NCI-H2107 (cell line): ENCODE results near the gene SPAG5.
"Not testable (repeated sequence)": the region's sequence is repeated elsewhere in the genome, so short reads cannot be mapped to it uniquely, and the experiment has no call there.

ENCODE experiments used
- DNase-seq: peaks from one replicate; lab custom pipeline; 2025; lab: John Stamatoyannopoulos, UW

Gene SPAG5

DNA sequence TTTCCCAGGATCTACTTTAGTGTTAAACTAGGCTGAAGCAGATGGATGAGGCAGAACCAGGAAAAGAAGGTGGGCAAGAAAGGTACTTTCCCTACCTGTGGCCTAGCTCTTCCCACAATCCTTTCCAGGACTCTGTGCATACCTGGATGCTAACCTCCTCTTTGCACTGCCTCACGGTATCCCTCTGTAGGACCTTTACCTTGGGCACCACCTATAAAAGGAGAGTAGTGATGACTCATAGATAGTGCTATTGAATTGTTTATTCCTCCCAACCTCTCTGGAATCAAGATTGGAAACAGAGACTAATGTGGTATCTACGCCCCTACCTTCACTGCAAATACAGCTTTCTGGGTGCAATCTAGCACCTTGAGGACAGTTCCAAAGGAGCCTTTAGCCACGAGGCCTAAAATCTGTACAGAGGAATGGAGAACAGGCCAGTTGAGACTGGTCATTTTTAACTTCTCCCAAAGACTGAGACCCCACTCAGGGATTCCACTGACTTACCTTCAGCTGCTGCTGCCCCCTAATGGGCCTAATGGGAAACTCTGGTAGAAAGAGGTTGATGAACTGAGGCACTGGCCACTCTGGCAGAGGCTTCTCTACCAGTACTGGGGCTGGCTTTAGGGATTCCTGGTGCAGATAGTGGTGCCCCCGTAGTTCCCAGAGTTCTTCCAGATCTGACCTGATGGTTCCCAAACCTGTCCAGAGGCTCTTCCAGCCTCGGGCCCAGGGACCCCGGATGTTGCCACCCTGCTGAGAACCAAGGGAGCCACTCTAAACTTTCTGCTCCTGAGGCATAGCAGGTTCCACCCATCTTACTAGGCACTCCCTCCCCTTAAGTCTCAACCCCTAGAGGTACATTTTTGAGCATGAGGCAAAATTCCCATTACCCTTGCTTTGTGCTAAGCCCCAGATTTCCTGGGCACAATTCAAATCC lies 14.4 kb upstream of the SPAG5 start:
- DNase-seq = no peak

GRCh38 chr17:28612531-28612930 lies 13.7 kb upstream of the SPAG5 start:
- no peak for DNase-seq

DNA sequence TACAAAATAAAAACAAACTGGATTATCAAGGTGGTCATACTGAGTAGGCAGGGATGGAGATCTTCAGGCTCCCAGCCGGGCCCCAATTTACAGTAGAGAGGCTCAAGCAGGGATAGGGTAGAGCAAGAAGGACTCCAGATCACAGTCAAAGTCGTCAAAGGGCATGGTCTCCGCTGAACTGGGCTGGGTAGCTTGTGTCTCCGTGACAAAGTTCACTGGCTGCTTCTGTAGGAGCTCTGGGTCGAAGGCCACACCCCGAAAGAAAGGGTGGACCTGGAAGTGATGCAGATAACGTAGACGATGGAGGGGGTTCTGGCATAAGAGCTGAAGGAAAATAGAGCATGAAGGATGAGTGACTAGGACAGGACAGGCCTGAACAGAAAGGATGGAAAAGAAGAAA lies 11.6 kb upstream of the SPAG5 start:
- DNase-seq = no peak

DNA sequence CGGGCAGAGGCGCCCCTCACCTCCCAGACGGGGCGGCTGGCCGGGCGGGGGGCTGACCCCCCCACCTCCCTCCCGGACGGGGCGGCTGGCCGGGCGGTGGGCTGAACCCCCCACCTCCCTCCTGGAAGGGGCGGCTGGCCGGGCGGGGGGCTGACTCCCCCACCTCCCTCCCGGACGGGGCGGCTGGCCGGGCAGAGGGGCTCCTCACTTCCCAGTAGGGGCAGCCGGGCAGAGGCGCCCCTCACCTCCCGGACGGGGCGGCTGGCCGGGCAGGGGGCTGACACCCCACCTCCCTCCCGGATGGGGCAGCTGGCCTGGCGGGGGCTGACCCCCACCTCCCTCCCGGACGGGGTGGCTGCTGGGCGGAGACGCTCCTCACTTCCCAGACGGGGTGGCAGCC lies 5.2 kb upstream of the SPAG5 start:
- DNase-seq = not testable (repeated sequence)

- peak; percentile 40 for DNase-seq
Observed at GRCh38 chr17:28599311-28600184, 723 bp upstream of the SPAG5 start.

DNA sequence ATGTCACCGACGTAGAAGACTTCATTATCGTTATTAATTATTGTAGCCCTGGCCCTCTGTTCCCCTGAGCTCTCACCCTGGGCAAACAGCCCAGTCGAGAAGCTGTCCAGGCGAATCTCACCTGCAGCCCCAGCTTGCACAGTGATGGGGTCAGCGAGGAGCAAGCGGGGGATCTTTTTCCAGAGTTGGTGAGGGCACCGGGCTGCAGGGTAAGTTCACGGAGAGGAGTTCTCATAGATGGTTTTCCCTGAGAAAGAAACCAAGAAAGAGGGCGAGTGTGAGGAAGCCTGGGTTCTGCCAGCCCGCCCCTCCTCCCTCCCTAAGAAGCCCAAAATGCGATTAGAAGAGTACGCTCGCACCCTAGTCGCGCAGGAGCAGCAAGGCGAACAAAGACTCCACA lies 436 bp downstream of the SPAG5 start:
- no peak for DNase-seq

DNA sequence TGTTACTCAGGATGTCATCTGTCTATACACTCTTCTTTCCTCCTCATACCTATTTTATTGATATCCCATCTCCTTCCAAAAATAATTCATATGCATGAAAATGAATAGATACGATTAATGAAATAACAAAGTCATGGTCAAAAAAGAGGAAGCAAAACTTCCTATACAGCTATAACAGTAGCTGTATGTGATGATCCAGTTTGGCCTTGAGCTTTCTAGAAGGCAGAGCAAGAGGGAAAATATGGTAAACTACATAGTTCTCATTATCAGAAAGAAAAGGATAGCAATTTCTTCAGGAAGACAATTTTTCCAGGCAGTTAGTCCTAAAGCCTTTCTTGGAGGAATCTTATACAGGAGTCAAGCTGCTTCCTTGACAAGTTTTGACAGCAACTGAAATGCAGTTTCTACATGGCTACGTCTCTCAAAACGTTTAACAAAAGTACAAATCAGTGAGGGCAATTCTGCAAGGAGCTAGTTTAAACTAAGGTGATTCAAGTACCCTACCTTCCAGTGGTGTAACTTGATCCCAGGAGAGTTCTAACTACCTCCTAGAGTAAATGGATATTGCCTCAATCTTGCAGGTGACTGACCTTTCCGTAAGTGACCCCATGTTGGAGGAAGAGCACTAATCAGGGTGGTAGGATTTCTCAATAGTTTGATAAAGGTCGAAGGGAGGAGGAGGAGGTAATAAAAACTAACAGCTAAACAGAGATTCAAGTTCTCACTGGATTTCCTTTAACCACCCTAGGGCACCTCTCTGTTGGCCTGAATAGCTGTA lies 1.0 kb downstream of the SPAG5 start:
- DNase-seq = no peak

DNA sequence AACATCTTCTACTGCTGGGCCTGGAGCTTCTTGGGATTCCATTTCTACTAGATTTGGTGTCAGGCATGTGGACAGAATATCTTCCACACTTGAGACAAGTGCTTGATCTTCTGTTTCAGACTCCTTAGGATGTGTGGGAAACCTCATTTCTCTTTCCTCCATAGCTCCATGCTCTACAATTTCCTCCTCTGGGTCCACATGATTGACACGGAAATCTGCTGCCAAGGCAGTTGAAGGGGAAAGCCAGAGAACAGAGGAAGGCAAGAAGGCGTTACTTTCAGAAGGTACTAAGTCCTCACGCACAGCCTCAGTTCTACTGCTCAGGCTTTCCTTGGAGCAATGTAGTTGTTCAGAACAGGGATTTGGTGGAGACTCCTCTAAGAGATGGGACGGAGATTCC lies 6.6 kb downstream of the SPAG5 start:
- DNase-seq = no peak

DNA sequence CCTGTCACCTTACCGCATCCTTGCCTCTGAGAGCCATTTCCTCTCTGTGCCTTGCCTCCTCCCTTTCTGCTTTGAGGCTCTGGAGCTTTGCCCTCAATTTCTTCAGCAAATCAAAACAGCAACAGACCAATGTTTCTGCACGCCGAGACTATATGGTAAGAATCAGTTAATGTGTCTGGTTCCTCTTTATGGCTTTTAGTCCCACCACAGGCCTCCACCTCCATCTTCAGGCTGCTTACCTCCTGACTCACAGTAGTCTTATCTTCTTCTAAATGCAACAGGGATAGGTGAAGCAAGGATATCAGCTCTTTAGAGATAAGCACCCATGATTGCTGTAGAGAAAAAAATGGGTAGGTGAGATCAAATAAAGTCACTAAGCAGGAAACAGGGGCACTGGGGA lies 13.0 kb downstream of the SPAG5 start:
- DNase-seq = no peak

DNA sequence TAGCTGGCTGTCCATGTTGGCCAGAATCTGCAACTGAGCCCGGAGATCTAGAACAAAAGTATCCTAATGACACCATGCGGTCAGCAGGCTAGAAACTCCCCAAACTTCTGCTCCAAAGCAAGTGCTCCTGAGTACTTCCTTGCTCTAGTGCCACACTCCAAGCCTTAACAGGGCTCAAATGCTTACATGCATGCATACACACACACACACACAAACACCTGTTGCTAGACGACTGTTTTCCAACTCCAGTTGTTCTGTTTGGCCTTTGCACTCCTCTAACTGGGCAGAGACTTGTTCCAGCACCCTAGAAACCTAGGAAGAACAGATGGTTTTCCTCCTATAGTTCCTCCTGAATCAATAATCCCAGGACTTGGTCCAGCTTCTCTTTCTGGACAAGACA lies 14.4 kb downstream of the SPAG5 start:
- no peak for DNase-seq

- DNase-seq = no peak
Observed at GRCh38 chr17:28582513-28582912, 16.3 kb downstream of the SPAG5 start.

- DNase-seq = no peak
Observed at GRCh38 chr17:28580959-28581358, 17.9 kb downstream of the SPAG5 start.

DNA sequence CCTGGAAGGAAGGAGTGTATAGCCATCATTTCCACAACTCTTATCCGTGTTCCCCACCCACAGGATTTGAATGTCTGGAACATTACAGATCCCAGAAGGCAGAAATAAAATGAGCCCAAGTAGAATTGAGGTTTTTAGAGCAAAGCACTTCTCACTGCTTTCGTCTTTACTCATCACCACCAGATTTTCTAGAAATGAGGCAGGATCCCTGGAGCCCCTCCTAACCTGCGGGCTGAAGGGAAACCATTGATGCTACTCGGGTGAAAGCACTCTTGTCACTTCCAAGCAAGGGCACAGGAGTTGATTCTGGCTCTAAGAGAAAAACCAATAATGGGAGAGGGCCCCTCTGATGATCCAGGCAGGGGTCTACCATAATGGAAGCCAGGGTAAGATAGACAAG lies 19.3 kb downstream of the SPAG5 start:
- no peak for DNase-seq

- no peak for DNase-seq
Observed at GRCh38 chr17:28578246-28579195, 20.3 kb downstream of the SPAG5 start.

DNA sequence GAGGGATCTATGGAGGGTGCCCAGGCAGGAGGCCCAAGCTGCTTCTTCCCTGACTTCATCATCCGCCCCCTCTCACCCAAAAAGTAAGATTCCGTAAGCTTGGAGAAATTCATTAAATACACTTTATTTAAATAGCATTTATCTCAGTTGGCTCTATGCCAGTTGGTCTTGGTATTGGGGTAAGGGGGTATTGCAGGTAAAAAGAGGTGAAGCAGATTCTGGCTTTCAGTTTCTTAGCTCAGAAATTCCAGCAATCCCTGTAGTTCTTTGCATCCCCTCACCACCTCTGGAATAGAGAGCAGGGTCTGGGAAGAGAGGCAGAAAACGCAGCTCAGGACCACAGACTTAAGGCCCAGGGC lies 21.4 kb downstream of the SPAG5 start:
- DNase-seq = no peak

GRCh38 chr17:28576758-28577465 lies 21.9 kb downstream of the SPAG5 start, which contains the start of gene ALDOC:
Gene ALDOC (minus strand): TSS chr17:28576895. CDS start chr17:28575532, 1,363 bp downstream.
- DNase-seq = no peak

- not testable (repeated sequence) for DNase-seq
Observed at GRCh38 chr17:28576016-28576415, 22.8 kb downstream of the SPAG5 start.

- DNase-seq = no peak
Observed at GRCh38 chr17:28575126-28575795, 23.6 kb downstream of the SPAG5 start.

DNA sequence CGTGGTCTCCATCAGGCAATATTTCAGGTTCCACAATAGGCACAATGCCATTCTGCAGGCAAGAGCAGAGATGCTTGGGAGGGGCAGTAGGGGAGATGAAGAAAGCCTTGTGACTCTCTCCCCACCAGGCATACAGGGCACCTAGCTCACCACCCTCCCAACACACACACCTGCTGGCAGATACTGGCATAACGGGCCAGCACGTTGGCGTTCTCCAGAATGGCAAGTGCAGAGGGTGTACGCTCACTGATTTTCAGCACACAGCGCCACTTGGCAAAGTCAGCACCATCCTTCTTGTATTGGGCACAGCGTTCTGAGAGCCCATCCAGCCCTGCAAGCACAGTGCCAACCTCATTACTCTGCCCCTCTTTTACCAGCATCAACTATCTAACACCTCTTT lies 24.3 kb downstream of the SPAG5 start:
- no peak for DNase-seq

GRCh38 chr17:28573966-28574480 lies 24.8 kb downstream of the SPAG5 start:
- DNase-seq = no peak
